Placental epithelial cell (primary cell): ENCODE measurements around the gene BAX. TPM values are rescaled to one million over a fixed set of nuclear protein-coding genes. Genes with fewer than 3 reads are reported as not detected.

Experiments used
- small RNA-seq: library from RNA; depleted of rRNA; stranded (forward); fragments of <200 nt; gene quantifications from one replicate; pipeline ENCODE3, GENCODE V24; 2012
- total RNA-seq: library from RNA; depleted of rRNA; stranded (reverse); fragments of >200 nt; gene quantifications from 2 replicates; pipeline ENCODE4 v1.2.3, GENCODE V29; 2012

Gene BAX
- total RNA-seq, result 41.6 and 99.3 TPM in 2 replicates

DNA sequence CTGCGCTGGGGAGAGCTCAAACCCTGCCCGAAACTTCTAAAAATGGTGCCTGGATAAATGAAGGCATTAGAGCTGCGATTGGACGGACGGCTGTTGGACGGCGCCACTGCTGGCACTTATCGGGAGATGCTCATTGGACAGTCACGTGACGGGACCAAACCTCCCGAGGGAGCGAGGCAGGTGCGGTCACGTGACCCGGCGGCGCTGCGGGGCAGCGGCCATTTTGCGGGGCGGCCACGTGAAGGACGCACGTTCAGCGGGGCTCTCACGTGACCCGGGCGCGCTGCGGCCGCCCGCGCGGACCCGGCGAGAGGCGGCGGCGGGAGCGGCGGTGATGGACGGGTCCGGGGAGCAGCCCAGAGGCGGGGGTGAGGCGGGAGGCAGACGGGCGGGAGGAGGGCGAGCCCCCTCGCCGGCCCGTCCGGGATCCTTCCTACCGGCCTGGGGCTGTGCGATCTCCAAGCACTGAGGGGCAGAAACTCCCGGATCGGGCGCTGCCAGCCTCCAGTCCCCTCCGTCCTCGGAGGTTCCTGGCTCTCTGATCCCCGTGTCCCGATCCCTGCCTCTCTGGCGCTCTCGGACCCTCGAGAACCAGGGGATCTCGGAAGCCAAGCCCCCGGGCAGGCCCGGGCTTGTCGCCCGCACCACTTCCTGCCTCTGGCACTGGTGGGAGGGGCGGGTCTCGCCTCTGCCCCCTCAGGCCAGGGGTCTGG lies at the start of gene BAX:
TSS of gene BAX (plus strand) at position 281 of the 713 bp plus-strand sequence. CDS start at position 335, 54 bp downstream.

DNA sequence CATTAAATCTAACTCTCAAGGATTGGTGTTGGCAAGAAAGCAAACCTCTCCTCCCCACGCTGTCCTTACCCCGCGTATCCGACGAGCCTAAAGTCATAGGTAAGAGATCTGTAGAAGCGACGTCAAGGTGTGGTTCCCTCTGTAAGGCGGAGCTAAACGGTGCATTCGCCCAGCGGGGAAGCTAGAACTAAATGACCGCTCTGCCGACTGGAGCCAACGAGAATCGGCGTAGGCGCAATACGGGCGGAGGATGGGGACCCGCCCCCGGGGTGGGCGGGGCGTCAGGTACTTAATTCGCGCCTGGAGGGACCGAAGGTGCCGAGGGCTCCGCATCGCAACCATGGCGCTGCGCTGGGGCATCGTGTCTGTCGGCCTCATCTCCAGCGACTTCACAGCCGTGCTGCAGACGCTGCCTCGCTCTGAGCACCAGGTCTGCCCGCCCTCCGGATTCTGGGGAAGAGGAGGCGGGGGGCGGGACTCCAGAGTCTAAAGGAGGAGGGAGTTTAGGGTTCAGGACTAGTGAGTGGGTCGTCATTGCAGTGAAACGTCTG lies 21.2 kb upstream of the BAX start, which contains the start of gene DHDH:
TSS of gene DHDH (plus strand) at position 318 of the 551 bp plus-strand sequence. CDS start at position 341, 23 bp downstream.

DNA sequence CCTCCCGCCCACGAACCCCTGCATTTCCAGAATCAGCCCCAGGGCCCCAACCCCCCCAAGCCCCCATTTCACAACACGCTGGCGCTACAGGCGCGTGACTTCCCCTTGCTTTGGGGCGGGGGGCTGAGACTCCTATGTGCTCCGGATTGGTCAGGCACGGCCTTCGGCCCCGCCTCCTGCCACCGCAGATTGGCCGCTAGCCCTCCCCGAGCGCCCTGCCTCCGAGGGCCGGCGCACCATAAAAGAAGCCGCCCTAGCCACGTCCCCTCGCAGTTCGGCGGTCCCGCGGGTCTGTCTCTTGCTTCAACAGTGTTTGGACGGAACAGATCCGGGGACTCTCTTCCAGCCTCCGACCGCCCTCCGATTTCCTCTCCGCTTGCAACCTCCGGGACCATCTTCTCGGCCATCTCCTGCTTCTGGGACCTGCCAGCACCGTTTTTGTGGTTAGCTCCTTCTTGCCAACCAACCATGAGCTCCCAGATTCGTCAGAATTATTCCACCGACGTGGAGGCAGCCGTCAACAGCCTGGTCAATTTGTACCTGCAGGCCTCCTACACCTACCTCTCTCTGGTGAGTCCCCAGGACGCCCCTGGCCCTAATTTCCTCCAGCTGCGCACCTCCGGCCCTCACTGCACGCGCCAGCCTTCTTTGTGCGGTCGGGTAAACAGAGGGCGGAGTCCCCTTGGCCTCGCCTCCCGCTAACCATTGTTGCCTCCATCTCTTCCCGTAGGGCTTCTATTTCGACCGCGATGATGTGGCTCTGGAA lies 10.5 kb downstream of the BAX start, which contains the start of gene FTL:
TSS of gene FTL (plus strand) at position 270 of the 766 bp plus-strand sequence. CDS start at position 469, 199 bp downstream.

DNA sequence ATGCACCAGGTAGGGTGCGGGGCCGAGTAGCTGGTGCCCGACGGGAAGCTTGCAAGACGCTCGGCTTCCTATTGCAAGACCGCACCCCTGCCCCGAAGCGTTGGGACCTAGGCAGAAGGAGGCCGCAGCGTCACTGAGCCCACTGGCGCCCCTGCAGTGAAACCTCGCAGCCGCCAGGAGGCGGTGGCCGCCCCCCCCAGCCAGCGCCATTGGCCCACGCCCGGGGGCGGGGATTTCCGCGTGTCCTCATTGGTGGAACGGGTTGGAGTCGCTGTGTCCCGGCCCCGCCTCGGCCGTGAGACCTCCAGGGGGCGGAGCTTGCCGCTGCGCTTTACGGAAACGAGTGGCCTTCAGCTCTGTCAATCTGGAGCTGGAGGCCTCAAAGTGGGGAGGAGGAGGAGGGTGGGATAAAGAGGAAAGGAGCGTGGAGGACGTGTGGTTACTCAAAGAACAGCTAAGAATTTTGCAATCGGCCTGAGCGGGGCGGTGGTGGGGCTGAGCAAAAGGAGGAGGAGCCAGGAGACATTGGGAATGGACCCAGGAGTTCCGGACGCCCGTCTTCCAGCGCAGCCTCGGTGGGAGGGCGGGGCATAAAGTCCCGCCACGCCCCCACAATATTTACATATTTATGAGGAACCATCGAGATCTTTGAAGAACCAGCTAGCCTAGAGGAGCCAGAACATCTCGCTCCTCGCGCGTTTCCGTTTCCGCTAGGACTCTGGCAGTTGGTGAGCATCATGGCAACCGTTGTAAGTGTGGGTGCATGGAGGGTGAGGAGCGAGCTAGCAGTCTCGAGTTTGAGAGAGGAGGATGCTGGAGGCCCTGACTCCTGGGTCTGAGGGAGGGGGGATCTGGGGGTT lies 38.7 kb downstream of the BAX start, which contains the start of the genes GYS1 and RUVBL2:
TSS of gene GYS1 (minus strand) at position 135 of the 860 bp plus-strand sequence. CDS start 197 bp downstream, outside the sequence.
TSS of gene RUVBL2 (plus strand) at position 713 of the 860 bp plus-strand sequence. CDS start at position 738, 25 bp downstream.

Small RNAs within 50 kb of the gene (small RNA-seq; reads per million reads assigned to genes)
- gene AC026803.1, result not detected
- not detected for gene MIR6798

Other genes with a start within 250 kb of the BAX start
- 1.3 and 2.4 TPM in 2 replicates for gene MAMSTR, start 235.2 kb upstream of the BAX start, total RNA-seq
- gene RASIP1, start 214.3 kb upstream of the BAX start, total RNA-seq, result 2.7 and 4.2 TPM in 2 replicates
- 0.39 TPM in 1 of 2 replicates, not detected in the other for gene IZUMO1, start 208.0 kb upstream of the BAX start, total RNA-seq
- gene FUT1, start 202.2 kb upstream of the BAX start, total RNA-seq, result 0.39 and 1.5 TPM in 2 replicates
- gene FGF21, start 199.4 kb upstream of the BAX start, total RNA-seq, result 0.39 TPM in 1 of 2 replicates, not detected in the other
- gene BCAT2, start 143.8 kb upstream of the BAX start, total RNA-seq, result 15.7 and 22.6 TPM in 2 replicates
- 3.8 and 20.4 TPM in 2 replicates for gene HSD17B14, start 118.4 kb upstream of the BAX start, total RNA-seq
- gene PLEKHA4, start 86.3 kb upstream of the BAX start, total RNA-seq, result 1.2 and 3.9 TPM in 2 replicates
- gene PPP1R15A, start 82.5 kb upstream of the BAX start, total RNA-seq, result 28.7 and 75.8 TPM in 2 replicates
- 0.22 and 0.79 TPM in 2 replicates for gene TULP2, start 56.1 kb upstream of the BAX start, total RNA-seq
- gene NUCB1, start 54.6 kb upstream of the BAX start, total RNA-seq, result 169 and 326 TPM in 2 replicates
- 1.2 TPM in 1 of 2 replicates, not detected in the other for gene DHDH, start 21.2 kb upstream of the BAX start, total RNA-seq
- gene FTL, start 10.4 kb downstream of the BAX start, total RNA-seq, result 1,769 and 2,040 TPM in 2 replicates
- gene GYS1, start 38.4 kb downstream of the BAX start, total RNA-seq, result 66.0 and 128 TPM in 2 replicates
- 108 and 286 TPM in 2 replicates for gene RUVBL2, start 39.0 kb downstream of the BAX start, total RNA-seq
- not detected in 2 replicates for gene LHB, start 62.2 kb downstream of the BAX start, total RNA-seq
- gene CGB3, start 69.5 kb downstream of the BAX start, total RNA-seq, result not detected in 2 replicates
- not detected in 2 replicates for gene CGB2, start 77.0 kb downstream of the BAX start, total RNA-seq
- not detected in 2 replicates for gene CGB1, start 82.0 kb downstream of the BAX start, total RNA-seq
- 0.39 TPM in 1 of 2 replicates, not detected in the other for gene CGB5, start 89.0 kb downstream of the BAX start, total RNA-seq
- 0.39 and 2.3 TPM in 2 replicates for gene CGB8, start 94.2 kb downstream of the BAX start, total RNA-seq
- 2.2 and 4.7 TPM in 2 replicates for gene CGB7, start 102.9 kb downstream of the BAX start, total RNA-seq
- gene NTF4, start 109.9 kb downstream of the BAX start, total RNA-seq, result 6.7 and 20.8 TPM in 2 replicates
- gene KCNA7, start 117.8 kb downstream of the BAX start, total RNA-seq, result under 0.01 TPM in 1 of 2 replicates, not detected in the other
- gene SNRNP70, start 130.6 kb downstream of the BAX start, total RNA-seq, result 147 and 205 TPM in 2 replicates
- gene LIN7B, start 159.5 kb downstream of the BAX start, total RNA-seq, result 5.1 and 13.0 TPM in 2 replicates
- 1.2 and 1.3 TPM in 2 replicates for gene C19orf73, start 164.3 kb downstream of the BAX start, total RNA-seq
- 8.1 and 10.2 TPM in 2 replicates for gene PPFIA3, start 164.7 kb downstream of the BAX start, total RNA-seq
- gene HRC, start 200.5 kb downstream of the BAX start, total RNA-seq, result 0.11 and 0.39 TPM in 2 replicates
- 35.0 and 36.5 TPM in 2 replicates for gene TRPM4, start 202.9 kb downstream of the BAX start, total RNA-seq